Measurements from ENCODE around the gene PDE4DIP.
"Not testable (repeated sequence)": the region's sequence is repeated elsewhere in the genome, so short reads cannot be mapped to it uniquely, and the experiment has no call there.

DNA sequence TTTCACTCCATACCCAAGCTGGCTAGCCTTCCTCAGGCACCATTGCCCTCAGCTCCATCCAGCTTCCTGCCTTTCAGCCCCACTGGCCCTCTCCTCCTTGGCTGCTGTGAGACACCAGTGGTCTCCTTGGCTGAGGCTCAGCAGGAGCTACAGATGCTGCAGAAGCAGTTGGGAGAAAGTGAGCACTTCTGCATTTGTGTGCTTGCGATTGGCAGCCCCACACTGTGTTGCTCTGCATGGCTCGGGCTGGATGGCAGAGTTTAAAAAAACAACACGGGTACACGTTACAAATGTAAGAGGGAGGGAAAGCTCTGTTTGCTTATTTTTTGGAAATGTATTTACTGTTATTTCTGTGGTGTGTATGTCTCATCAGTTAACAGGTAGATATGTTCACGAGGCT is 168.4 kb downstream of the PDE4DIP start:
- TF ChIP-seq CTCF, POLR2A (IDR thresholded peaks at IDR 0.05): not testable (repeated sequence)
